ENCODE data around the gene ELAC1. TPM values are rescaled to one million over a fixed set of nuclear protein-coding genes. Genes with fewer than 3 reads are reported as not detected.

ELAC1 gene
- total RNA-seq, 1 experiment from 2014 or later = 6.6 TPM

GRCh38 chr18:51012441-51012840 lies 44.6 kb downstream of the ELAC1 start:
- H3K4me1 ChIP-seq (ENCODE audit: low read length) = peaks cover 6% of the 10 kb centered on the region
- H3K36me3 ChIP-seq (ENCODE audit: insufficient read depth, low read length) = no peaks in the 10 kb centered on the region
- H4K20me1 ChIP-seq (ENCODE audit: insufficient read depth, low read depth, low read length) = no peaks in the 10 kb centered on the region; the same call in 1 of the 2 replicates
- DNase-seq = no peak
- H3K4me2 ChIP-seq (ENCODE audit: low read depth, low read length, poor library complexity, severe bottlenecking) = no peak overlapping the region
- H3K9me2 ChIP-seq (replicated peaks; ENCODE audit: insufficient read depth, low read length) = no peaks in the 10 kb centered on the region
- no peaks in the 10 kb centered on the region for H3K79me2 ChIP-seq (ENCODE audit: low read length)
- H3K9ac ChIP-seq (ENCODE audit: low read length) = no peak overlapping the region
- H3K27me3 ChIP-seq (ENCODE audit: low read length) = no peaks in the 10 kb centered on the region
- H3K27ac ChIP-seq (ENCODE audit: low read length) = no peak overlapping the region
- no peaks in the 10 kb centered on the region for H3K9me3 ChIP-seq (ENCODE audit: low read length)
- H3K4me3 ChIP-seq (ENCODE audit: low read length) = no peak overlapping the region
- no peak overlapping the region for H2AFZ ChIP-seq (ENCODE audit: low read length)

GRCh38 chr18:51013259-51013658 lies 45.4 kb downstream of the ELAC1 start:
- Histone ChIP-seq H2AFZ (ENCODE audit: low read length) (no peak overlapping the region), H4K20me1 (ENCODE audit: insufficient read depth, low read depth, low read length) (no peaks in the 10 kb centered on the region; the same call in 1 of the 2 replicates), H3K4me2 (ENCODE audit: low read depth, low read length, poor library complexity, severe bottlenecking) (no peak overlapping the region)

GRCh38 chr18:51017140-51017879 lies 49.5 kb downstream of the ELAC1 start:
- no peaks in the 10 kb centered on the region for H3K79me2 ChIP-seq (ENCODE audit: low read length)
- H3K27ac ChIP-seq (ENCODE audit: low read length) = no peak overlapping the region
- no peaks in the 10 kb centered on the region for H4K20me1 ChIP-seq (ENCODE audit: insufficient read depth, low read depth, low read length)
- H3K36me3 ChIP-seq (ENCODE audit: insufficient read depth, low read length) = no peaks in the 10 kb centered on the region
- peaks cover 6% of the 10 kb centered on the region for H3K4me1 ChIP-seq (ENCODE audit: low read length)
- no peak for DNase-seq
- H3K9me3 ChIP-seq (ENCODE audit: low read length) = no peaks in the 10 kb centered on the region
- H3K27me3 ChIP-seq (ENCODE audit: low read length) = no peaks in the 10 kb centered on the region
- no peaks in the 10 kb centered on the region for H3K9me2 ChIP-seq (replicated peaks; ENCODE audit: insufficient read depth, low read length)
- no peak overlapping the region for H3K4me3 ChIP-seq (ENCODE audit: low read length)
- H2AFZ ChIP-seq (ENCODE audit: low read length) = no peak overlapping the region
- H3K4me2 ChIP-seq (ENCODE audit: low read depth, low read length, poor library complexity, severe bottlenecking) = no peak overlapping the region
- H3K9ac ChIP-seq (ENCODE audit: low read length) = no peak overlapping the region

More at GRCh38 chr18:51013259-51013658, 45.4 kb downstream of the ELAC1 start:
- peaks cover 6% of the 10 kb centered on the region for H3K4me1 ChIP-seq (ENCODE audit: low read length)
- no peak overlapping the region for H3K4me3 ChIP-seq (ENCODE audit: low read length)
- no peaks in the 10 kb centered on the region for H3K9me2 ChIP-seq (replicated peaks; ENCODE audit: insufficient read depth, low read length)
- no peak for DNase-seq
- H3K9ac ChIP-seq (ENCODE audit: low read length) = no peak overlapping the region
- no peaks in the 10 kb centered on the region for H3K9me3 ChIP-seq (ENCODE audit: low read length)
- H3K27me3 ChIP-seq (ENCODE audit: low read length) = no peaks in the 10 kb centered on the region
- H3K36me3 ChIP-seq (ENCODE audit: insufficient read depth, low read length) = no peaks in the 10 kb centered on the region
- H3K27ac ChIP-seq (ENCODE audit: low read length) = no peak overlapping the region
- no peaks in the 10 kb centered on the region for H3K79me2 ChIP-seq (ENCODE audit: low read length)

GRCh38 chr18:51020536-51020935 lies 52.7 kb downstream of the ELAC1 start:
- Histone ChIP-seq H3K9me3 (ENCODE audit: low read length) (no peaks in the 10 kb centered on the region), H2AFZ (ENCODE audit: low read length) (no peak overlapping the region), H3K4me2 (ENCODE audit: low read depth, low read length, poor library complexity, severe bottlenecking) (no peak overlapping the region)

GRCh38 chr18:51021226-51021965 lies 53.6 kb downstream of the ELAC1 start:
- peaks cover 11% of the 10 kb centered on the region; the same call in 1 of the 2 replicates for H3K79me2 ChIP-seq (ENCODE audit: low read length)
- no peak overlapping the region for H3K9ac ChIP-seq (ENCODE audit: low read length)
- H3K27me3 ChIP-seq (ENCODE audit: low read length) = no peaks in the 10 kb centered on the region
- H3K9me2 ChIP-seq (replicated peaks; ENCODE audit: insufficient read depth, low read length) = no peaks in the 10 kb centered on the region
- H4K20me1 ChIP-seq (ENCODE audit: insufficient read depth, low read depth, low read length) = no peaks in the 10 kb centered on the region
- no peak overlapping the region for H2AFZ ChIP-seq (ENCODE audit: low read length)
- H3K9me3 ChIP-seq (ENCODE audit: low read length) = no peaks in the 10 kb centered on the region
- no peak overlapping the region for H3K27ac ChIP-seq (ENCODE audit: low read length)
- H3K4me3 ChIP-seq (ENCODE audit: low read length) = no peak overlapping the region
- H3K4me1 ChIP-seq (ENCODE audit: low read length) = no peaks in the 10 kb centered on the region
- peak; percentile 21 for DNase-seq
- H3K4me2 ChIP-seq (ENCODE audit: low read depth, low read length, poor library complexity, severe bottlenecking) = no peak overlapping the region
- peaks cover 11% of the 10 kb centered on the region; the same call in 1 of the 2 replicates for H3K36me3 ChIP-seq (ENCODE audit: insufficient read depth, low read length)

More at GRCh38 chr18:51020536-51020935, 52.7 kb downstream of the ELAC1 start:
- Histone ChIP-seq H3K27me3 (ENCODE audit: low read length) (no peaks in the 10 kb centered on the region), H3K9me2 (replicated peaks; ENCODE audit: insufficient read depth, low read length) (no peaks in the 10 kb centered on the region), H4K20me1 (ENCODE audit: insufficient read depth, low read depth, low read length) (no peaks in the 10 kb centered on the region), H3K79me2 (ENCODE audit: low read length) (peaks cover 7% of the 10 kb centered on the region; the same call in 1 of the 2 replicates), H3K27ac (ENCODE audit: low read length) (no peak overlapping the region), H3K36me3 (ENCODE audit: insufficient read depth, low read length) (peaks cover 3% of the 10 kb centered on the region; the same call in 1 of the 2 replicates), H3K9ac (ENCODE audit: low read length) (no peak overlapping the region), H3K4me1 (ENCODE audit: low read length) (peaks cover 3% of the 10 kb centered on the region), H3K4me3 (ENCODE audit: low read length) (no peak overlapping the region)
- DNase-seq = no peak

- Histone ChIP-seq H3K27me3 (ENCODE audit: low read length) (no peaks in the 10 kb centered on the region), H3K4me1 (ENCODE audit: low read length) (peaks cover 17% of the 10 kb centered on the region), H3K79me2 (ENCODE audit: low read length) (peaks cover 42% of the 10 kb centered on the region), H3K9ac (ENCODE audit: low read length) (no peak overlapping the region), H3K27ac (ENCODE audit: low read length) (no peak overlapping the region), H3K9me3 (ENCODE audit: low read length) (no peaks in the 10 kb centered on the region), H3K4me3 (ENCODE audit: low read length) (no peak overlapping the region), H4K20me1 (ENCODE audit: insufficient read depth, low read depth, low read length) (no peaks in the 10 kb centered on the region), H2AFZ (ENCODE audit: low read length) (no peak overlapping the region), H3K9me2 (replicated peaks; ENCODE audit: insufficient read depth, low read length) (no peaks in the 10 kb centered on the region), H3K36me3 (ENCODE audit: insufficient read depth, low read length) (peaks cover 11% of the 10 kb centered on the region; the same call in 1 of the 2 replicates), H3K4me2 (ENCODE audit: low read depth, low read length, poor library complexity, severe bottlenecking) (no peak overlapping the region)
- DNase-seq = no peak
Measured at GRCh38 chr18:51025512-51025911, 57.7 kb downstream of the ELAC1 start.

- H3K9ac ChIP-seq (ENCODE audit: low read length) = peak overlapping the region; percentile 87; the same call in 1 of the 2 replicates
- H3K27ac ChIP-seq (ENCODE audit: low read length) = no peak overlapping the region
- H3K79me2 ChIP-seq (ENCODE audit: low read length) = peaks cover 69% of the 10 kb centered on the region
- H3K4me1 ChIP-seq (ENCODE audit: low read length) = peaks cover 32% of the 10 kb centered on the region
- H4K20me1 ChIP-seq (ENCODE audit: insufficient read depth, low read depth, low read length) = peaks cover 23% of the 10 kb centered on the region
- H3K4me2 ChIP-seq (ENCODE audit: low read depth, low read length, poor library complexity, severe bottlenecking) = peak overlapping the region; percentile 92
- peak; percentile 55 for DNase-seq
- no peak overlapping the region for H2AFZ ChIP-seq (ENCODE audit: low read length)
- H3K9me2 ChIP-seq (replicated peaks; ENCODE audit: insufficient read depth, low read length) = no peaks in the 10 kb centered on the region
- H3K4me3 ChIP-seq (ENCODE audit: low read length) = peak overlapping the region; percentile 90; the same call in 1 of the 2 replicates
- H3K36me3 ChIP-seq (ENCODE audit: insufficient read depth, low read length) = peaks cover 12% of the 10 kb centered on the region; the same call in 1 of the 2 replicates
- H3K9me3 ChIP-seq (ENCODE audit: low read length) = no peaks in the 10 kb centered on the region
- no peaks in the 10 kb centered on the region for H3K27me3 ChIP-seq (ENCODE audit: low read length)
Measured at GRCh38 chr18:51028201-51028805, 60.5 kb downstream of the ELAC1 start.

- H3K4me2 ChIP-seq (ENCODE audit: low read depth, low read length, poor library complexity, severe bottlenecking) = peak overlapping the region; percentile 92
- H3K27me3 ChIP-seq (ENCODE audit: low read length) = no peaks in the 10 kb centered on the region
- no peaks in the 10 kb centered on the region for H3K9me2 ChIP-seq (replicated peaks; ENCODE audit: insufficient read depth, low read length)
- H3K36me3 ChIP-seq (ENCODE audit: insufficient read depth, low read length) = peaks cover 18% of the 10 kb centered on the region; the same call in 1 of the 2 replicates
- peaks cover 78% of the 10 kb centered on the region for H3K79me2 ChIP-seq (ENCODE audit: low read length)
- no peaks in the 10 kb centered on the region for H3K9me3 ChIP-seq (ENCODE audit: low read length)
- H4K20me1 ChIP-seq (ENCODE audit: insufficient read depth, low read depth, low read length) = peaks cover 28% of the 10 kb centered on the region
- peak overlapping the region; percentile 61 for H3K27ac ChIP-seq (ENCODE audit: low read length)
- H3K4me3 ChIP-seq (ENCODE audit: low read length) = peak overlapping the region; percentile 90
- H3K9ac ChIP-seq (ENCODE audit: low read length) = peak overlapping the region; percentile 87
- DNase-seq = no peak
- peaks cover 34% of the 10 kb centered on the region for H3K4me1 ChIP-seq (ENCODE audit: low read length)
- peak overlapping the region; percentile 59; the same call in 1 of the 2 replicates for H2AFZ ChIP-seq (ENCODE audit: low read length)
Measured at GRCh38 chr18:51029378-51029693, 61.5 kb downstream of the ELAC1 start.
